ENCODE results near the gene RHOBTB1. TPM values are rescaled to one million over a fixed set of nuclear protein-coding genes. Genes with fewer than 3 reads are reported as not detected.

Gene RHOBTB1
- total RNA-seq, 1 experiment from 2014 or later = 0.77 TPM

- H3K4me1 ChIP-seq (ENCODE audit: control insufficient read depth, insufficient read depth, low read length) = no peaks in the 10 kb centered on the region
- ATAC-seq (no peak), DNase-seq (ENCODE audit: low read depth, low spot score) (no peak)
- in situ Hi-C loops (cut with HindIII; ENCODE audit: low pct_unique_long_range_greater_than_20kb, low sequenced_read_pairs) (no loop called here), intact Hi-C loops (cut with micrococcal nuclease; ENCODE audit: unreplicated experiment) (no loop called here)
- no peaks in the 10 kb centered on the region for H3K27me3 ChIP-seq (ENCODE audit: control insufficient read depth, insufficient read depth, low read length)
- ChIA-PET POLR2A (no interaction called here), CTCF (no interaction called here)
- TF ChIP-seq TCF7L2 (IDR thresholded peaks at IDR 0.05; ENCODE audit: low read depth, low read length) (no peak), POLR2AphosphoS5 (IDR thresholded peaks at IDR 0.05; ENCODE audit: low read depth, low read length) (no peak), REST (IDR thresholded peaks at IDR 0.05; ENCODE audit: insufficient read depth in 1 of 2, low read depth in 2 of 2, low read length in 1 of 2) (no peak), SIN3A (IDR thresholded peaks at IDR 0.05; ENCODE audit: borderline replicate concordance, insufficient read depth, low read depth, low read length) (no peak), CTCF (IDR thresholded peaks at IDR 0.05) (no peak)
- no peaks in the 10 kb centered on the region for H3K9me3 ChIP-seq (ENCODE audit: control insufficient read depth, insufficient read depth, low read depth, low read length)
- BruUV-seq (replicated peaks) = no TSS peak
- H3K36me3 ChIP-seq (ENCODE audit: control insufficient read depth, insufficient read depth, low read length) = no peaks in the 10 kb centered on the region
- no peak overlapping the region for H3K4me3 ChIP-seq (ENCODE audit: low read depth in 2 of 2, low read length in 2 of 2)
- H3K27ac ChIP-seq (ENCODE audit: low read length) = no peak overlapping the region
Measured at GRCh38 chr10:60856405-60856804, 87.6 kb downstream of the RHOBTB1 start.

DNA sequence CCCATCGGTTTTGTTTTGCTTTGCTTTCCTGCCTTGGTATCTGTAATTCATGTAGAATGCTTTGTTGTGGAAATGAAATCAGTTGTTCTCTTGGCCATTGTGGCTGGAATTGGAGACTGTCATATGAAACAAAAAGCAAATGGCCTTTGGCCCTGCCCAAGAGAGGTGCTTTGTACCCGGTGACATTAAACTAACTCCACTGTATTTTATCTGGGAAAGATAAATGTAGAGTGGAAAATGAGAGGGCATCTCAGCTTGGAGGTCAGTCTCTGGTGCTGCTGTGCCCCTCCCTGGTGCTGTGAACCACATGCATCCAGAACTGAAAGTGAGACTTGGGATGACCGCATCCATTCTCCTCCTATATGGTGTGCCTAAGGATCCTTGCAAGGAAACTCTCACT lies 90.3 kb downstream of the RHOBTB1 start:
- TF ChIP-seq POLR2AphosphoS5 (IDR thresholded peaks at IDR 0.05; ENCODE audit: low read depth, low read length) = no peak
- TF ChIP-seq REST (IDR thresholded peaks at IDR 0.05; ENCODE audit: insufficient read depth in 1 of 2, low read depth in 2 of 2, low read length in 1 of 2) = no peak
- no peak for TF ChIP-seq CTCF (IDR thresholded peaks at IDR 0.05)
- TF ChIP-seq SIN3A (IDR thresholded peaks at IDR 0.05; ENCODE audit: borderline replicate concordance, insufficient read depth, low read depth, low read length) = no peak
- TF ChIP-seq TCF7L2 (IDR thresholded peaks at IDR 0.05; ENCODE audit: low read depth, low read length) = no peak
- ChIA-PET POLR2A (no interaction called here), CTCF (no interaction called here)
- H3K27ac ChIP-seq (ENCODE audit: low read length) = no peak overlapping the region
- in situ Hi-C loops (cut with HindIII; ENCODE audit: low pct_unique_long_range_greater_than_20kb, low sequenced_read_pairs) = no loop called here
- H3K27me3 ChIP-seq (ENCODE audit: control insufficient read depth, insufficient read depth, low read length) = no peaks in the 10 kb centered on the region
- H3K9me3 ChIP-seq (ENCODE audit: control insufficient read depth, insufficient read depth, low read depth, low read length) = no peaks in the 10 kb centered on the region
- no peak overlapping the region for H3K4me3 ChIP-seq (ENCODE audit: low read depth in 2 of 2, low read length in 2 of 2)
- intact Hi-C loops (cut with micrococcal nuclease; ENCODE audit: unreplicated experiment) = no loop called here
- H3K36me3 ChIP-seq (ENCODE audit: control insufficient read depth, insufficient read depth, low read length) = no peaks in the 10 kb centered on the region
- no TSS peak for BruUV-seq (replicated peaks)
- ATAC-seq = no peak
- H3K4me1 ChIP-seq (ENCODE audit: control insufficient read depth, insufficient read depth, low read length) = no peaks in the 10 kb centered on the region
- no peak for DNase-seq (ENCODE audit: low read depth, low spot score)

All from Panc1 (cell line).